ENCODE results near the gene EFNA3. TPM values are rescaled to one million over a fixed set of nuclear protein-coding genes. Genes with fewer than 3 reads are reported as not detected.

EFNA3 gene
- total RNA-seq, 1 experiment from 2014 or later: 20.4 TPM

GRCh38 chr1:155042789-155043188, 35.8 kb upstream of the EFNA3 start:
- no peak overlapping the region for H3K4me3 ChIP-seq (replicated peaks in 1 of 2; ENCODE audit: low read depth in 1 of 2, low read length in 2 of 2)
- H3K36me3 ChIP-seq (ENCODE audit: control insufficient read depth in 1 of 2, insufficient read depth in 2 of 2, low read length in 2 of 2): no peaks in the 10 kb centered on the region
- no peaks in the 10 kb centered on the region for H3K9me3 ChIP-seq (ENCODE audit: control insufficient read depth in 1 of 2, insufficient read depth in 1 of 2, low read depth in 1 of 2, low read length in 2 of 2)
- POLR2A ChIA-PET: interaction anchor here (0.6 kb wide), 1 partner anchor 40 kb away, joined by 4 read pairs; no protein-coding TSS in a partner anchor
- RAD21 ChIA-PET (ENCODE audit: low non-redundant PET in 1 of 2, low total read pairs in 2 of 2, uncharacterized antibody in 2 of 2, unreplicated experiment in 2 of 2): no interaction called here
- peaks cover 9 to 29% of the 10 kb centered on the region in 2 experiments for H3K4me1 ChIP-seq (ENCODE audit: control insufficient read depth in 1 of 2, insufficient read depth in 2 of 2, low read length in 2 of 2)
- no peak overlapping the region for H3K4me2 ChIP-seq (ENCODE audit: low read length)
- no peak for TF ChIP-seq ZFX (IDR thresholded peaks at IDR 0.05)
- TF ChIP-seq SP1 (IDR thresholded peaks at IDR 0.05; ENCODE audit: low read depth): no peak
- TF ChIP-seq EZH2 (IDR thresholded peaks at IDR 0.05): no peak
- no peak for TF ChIP-seq TCF7L2 (IDR thresholded peaks at IDR 0.05; ENCODE audit: borderline replicate concordance, extremely low read depth, insufficient read depth, insufficient read length)
- TF ChIP-seq POLR2AphosphoS5 (IDR thresholded peaks at IDR 0.05; ENCODE audit: low read depth, low read length): no peak
- TF ChIP-seq CBX3 (IDR thresholded peaks at IDR 0.05; ENCODE audit: low read depth): no peak
- TF ChIP-seq ZNF274 (IDR thresholded peaks at IDR 0.05; ENCODE audit: low read depth, low read length): no peak
- TF ChIP-seq FOSL1 (IDR thresholded peaks at IDR 0.05; ENCODE audit: low read depth): no peak
- TF ChIP-seq ELF1 (IDR thresholded peaks at IDR 0.05; ENCODE audit: borderline replicate concordance, low read depth): no peak
- TF ChIP-seq MAX (IDR thresholded peaks at IDR 0.05): no peak
- TF ChIP-seq JUND (IDR thresholded peaks at IDR 0.05): no peak
- TF ChIP-seq RAD21 (IDR thresholded peaks at IDR 0.05; ENCODE audit: low read depth): no peak
- TF ChIP-seq CTCF (IDR thresholded peaks at IDR 0.05 in 2 of 3, conservative IDR thresholded peaks at IDR 0.05 in 1 of 3; ENCODE audit: borderline replicate concordance in 1 of 3, insufficient read depth in 1 of 3, low read depth in 2 of 3, low read length in 2 of 3): no peak
- no peak for TF ChIP-seq REST (IDR thresholded peaks at IDR 0.05; ENCODE audit: low read depth)
- TF ChIP-seq CEBPB (IDR thresholded peaks at IDR 0.05; ENCODE audit: low read depth): no peak
- H3K9ac ChIP-seq (ENCODE audit: low read length): no peak overlapping the region
- BruUV-seq (replicated peaks): no TSS peak
- DNase-seq (ENCODE audit: low read depth, low spot score) (no peak), ATAC-seq (no peak)
- intact Hi-C loops (cut with micrococcal nuclease): no loop called here
- CTCF ChIA-PET: interaction anchor here (1.4 to 4.0 kb wide), 3 partner anchors 26 to 42 kb away, joined by 4 to 32 read pairs (median 6); no protein-coding TSS in a partner anchor
- no peaks in the 10 kb centered on the region for H3K27me3 ChIP-seq (ENCODE audit: insufficient read depth, low read length)
- no peak overlapping the region for H2AFZ ChIP-seq (ENCODE audit: low read depth, low read length, poor library complexity, severe bottlenecking)
- H3K79me2 ChIP-seq (ENCODE audit: insufficient read depth, low read length): no peaks in the 10 kb centered on the region
- H4K20me1 ChIP-seq (ENCODE audit: insufficient read depth): no peaks in the 10 kb centered on the region
- H3K27ac ChIP-seq (ENCODE audit: low read depth, low read length): no peak overlapping the region
- no peaks in the 10 kb centered on the region for H3K9me2 ChIP-seq (ENCODE audit: insufficient read depth)

Measured in HCT116 (cell line).